GM18499 (cell line): ENCODE measurements around the gene UTP4.

Source experiments
- ATAC-seq: cut with Tn5 transposase; IDR thresholded peaks from one replicate; pipeline ENCODE4 v1.9.1; 2021; ENCODE audit warnings: moderate number of reproducible peaks; ENCODE audit not compliant: insufficient read depth, unreplicated experiment

Gene UTP4

DNA sequence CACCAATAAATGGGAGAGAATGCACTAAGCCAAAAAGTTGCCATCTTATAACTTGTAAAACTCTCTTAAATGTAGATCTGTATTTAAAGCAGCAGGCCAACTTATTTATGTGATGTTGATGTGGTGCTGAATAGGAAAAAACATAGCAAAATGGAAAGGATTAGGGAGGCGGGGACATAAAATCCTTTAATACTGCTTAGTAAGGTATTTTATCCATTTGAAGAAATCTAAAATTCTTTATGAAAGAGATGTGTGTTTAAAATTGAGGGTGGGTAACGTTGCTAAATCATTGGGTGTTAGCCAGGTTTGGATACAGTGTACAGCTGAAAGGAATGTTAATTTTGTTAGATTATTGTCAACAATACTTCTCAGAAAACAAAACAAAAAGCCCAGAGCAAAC, 68.8 kb downstream of the UTP4 start:
- no peak for ATAC-seq

DNA sequence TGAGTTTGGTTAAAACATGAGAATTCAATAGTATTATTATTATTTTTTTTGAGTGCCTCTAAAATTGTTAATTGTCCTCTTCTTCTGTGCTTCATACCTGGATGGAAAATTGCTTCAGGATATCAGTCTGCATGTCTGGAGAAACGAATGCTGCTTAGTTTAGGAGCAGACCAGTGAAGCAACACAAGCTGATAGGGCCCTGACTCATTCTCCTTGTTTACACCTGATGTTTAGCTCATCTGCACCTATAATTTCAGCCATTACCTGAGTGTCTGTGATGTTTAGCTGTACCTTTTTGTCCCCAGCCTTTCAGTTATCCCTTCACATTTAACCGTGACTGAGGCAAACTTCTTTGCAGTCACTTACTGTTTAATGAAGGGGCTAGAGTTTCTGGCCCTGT, 69.3 kb downstream of the UTP4 start:
- no peak for ATAC-seq

GRCh38 chr16:69204172-69204571, 71.7 kb downstream of the UTP4 start:
- no peak for ATAC-seq

- ATAC-seq = no peak
Measured at GRCh38 chr16:69209735-69210134, 77.3 kb downstream of the UTP4 start.

GRCh38 chr16:69217433-69217832, 85.0 kb downstream of the UTP4 start:
- no peak for ATAC-seq
